Umbilical cord (tissue), 2 donors: ENCODE results near the gene VKORC1L1. TPM values are rescaled to one million over a fixed set of nuclear protein-coding genes. Genes with fewer than 3 reads are reported as not detected.
"Not testable (repeated sequence)": the region's sequence is repeated elsewhere in the genome, so short reads cannot be mapped to it uniquely, and the experiment has no call there.

ENCODE experiments used
- DNase-seq: peaks from one replicate; pipeline ENCODE4 v3.0.0-alpha.2; 2015; ENCODE audit warnings: low spot score
- total RNA-seq: library from RNA; depleted of rRNA; stranded (reverse); fragments of >200 nt; gene quantifications from one replicate; pipeline ENCODE4 v1.2.3, GENCODE V29; 2014; ENCODE audit warnings: low replicate concordance; ENCODE audit not compliant: insufficient read depth

VKORC1L1 gene
- total RNA-seq, 1 donor from 2014 or later: 24.6 TPM

GRCh38 chr7:65884983-65885382 is 12.1 kb downstream of the VKORC1L1 start:
- not testable (repeated sequence) for DNase-seq

GRCh38 chr7:65885533-65885932 is 12.7 kb downstream of the VKORC1L1 start:
- DNase-seq: not testable (repeated sequence)

GRCh38 chr7:65888434-65889156 is 15.7 kb downstream of the VKORC1L1 start:
- DNase-seq: not testable (repeated sequence)

GRCh38 chr7:65889722-65890121 is 16.8 kb downstream of the VKORC1L1 start:
- DNase-seq: not testable (repeated sequence)

GRCh38 chr7:65892161-65892560 is 19.3 kb downstream of the VKORC1L1 start:
- DNase-seq: no peak

- DNase-seq: peak; percentile 58
These were observed 20.0 kb downstream of the VKORC1L1 start for GRCh38 chr7:65892835-65893234.

GRCh38 chr7:65896279-65896870 is 23.5 kb downstream of the VKORC1L1 start:
- DNase-seq: no peak

- not testable (repeated sequence) for DNase-seq
These were observed 24.4 kb downstream of the VKORC1L1 start for GRCh38 chr7:65897289-65897688.

GRCh38 chr7:65898677-65899447 is 26.0 kb downstream of the VKORC1L1 start:
- DNase-seq: not testable (repeated sequence)

GRCh38 chr7:65902306-65902705 is 29.4 kb downstream of the VKORC1L1 start:
- DNase-seq: no peak

GRCh38 chr7:65907501-65908198 is 34.8 kb downstream of the VKORC1L1 start:
- no peak for DNase-seq

- DNase-seq: no peak
These were observed 37.4 kb downstream of the VKORC1L1 start for GRCh38 chr7:65910237-65910636.

GRCh38 chr7:65912237-65912636 is 39.4 kb downstream of the VKORC1L1 start:
- DNase-seq: no peak

- no peak for DNase-seq
These were observed 43.2 kb downstream of the VKORC1L1 start for GRCh38 chr7:65915921-65916657.

GRCh38 chr7:65923316-65923715 is 50.4 kb downstream of the VKORC1L1 start:
- no peak for DNase-seq

GRCh38 chr7:65924193-65924592 is 51.3 kb downstream of the VKORC1L1 start:
- no peak for DNase-seq

GRCh38 chr7:65925040-65925439 is 52.2 kb downstream of the VKORC1L1 start:
- no peak for DNase-seq

- no peak for DNase-seq
These were observed 53.7 kb downstream of the VKORC1L1 start for GRCh38 chr7:65926588-65926987.

- no peak for DNase-seq
These were observed 54.9 kb downstream of the VKORC1L1 start for GRCh38 chr7:65927489-65928448.

GRCh38 chr7:65931685-65932084 is 58.8 kb downstream of the VKORC1L1 start:
- no peak for DNase-seq
